HG03432 (cell line): Measurements from ENCODE around the gene CC2D2A.

Experiments
- ATAC-seq: cut with Tn5 transposase; IDR thresholded peaks from one replicate; pipeline ENCODE4 v1.9.1; 2021; ENCODE audit warnings: mild to moderate bottlenecking, moderate library complexity; ENCODE audit not compliant: unreplicated experiment

Gene CC2D2A

GRCh38 chr4:15469402-15470127, at the start of gene CC2D2A:
Gene CC2D2A, plus strand, starts transcription at chr4:15469882. Its CDS starts 6,051 bp downstream, at chr4:15475933.
- no peak for ATAC-seq

- ATAC-seq, result no peak
Observed at GRCh38 chr4:15420642-15421041, 49.0 kb upstream of the CC2D2A start.

GRCh38 chr4:15423285-15423711, 46.4 kb upstream of the CC2D2A start:
- no peak for ATAC-seq

GRCh38 chr4:15425520-15425919, 44.2 kb upstream of the CC2D2A start:
- ATAC-seq, result no peak

GRCh38 chr4:15427161-15427560, 42.5 kb upstream of the CC2D2A start:
- ATAC-seq, result no peak

- no peak for ATAC-seq
Observed at GRCh38 chr4:15427701-15428100, 42.0 kb upstream of the CC2D2A start, which contains the start of gene C1QTNF7. Gene C1QTNF7, plus strand, starts transcription at chr4:15428033. Its CDS starts 7,711 bp downstream, at chr4:15435744.

- ATAC-seq, result no peak
Observed at GRCh38 chr4:15428611-15429010, 41.1 kb upstream of the CC2D2A start.

- no peak for ATAC-seq
Observed at GRCh38 chr4:15434091-15434490, 35.6 kb upstream of the CC2D2A start.

GRCh38 chr4:15434676-15435075, 35.0 kb upstream of the CC2D2A start:
- ATAC-seq, result no peak

GRCh38 chr4:15436513-15436912, 33.2 kb upstream of the CC2D2A start:
- no peak for ATAC-seq

GRCh38 chr4:15438939-15439524, 30.6 kb upstream of the CC2D2A start:
- no peak for ATAC-seq

- ATAC-seq, result no peak
Observed at GRCh38 chr4:15443371-15444160, 26.1 kb upstream of the CC2D2A start.

- ATAC-seq, result no peak
Observed at GRCh38 chr4:15444276-15444675, 25.4 kb upstream of the CC2D2A start.

GRCh38 chr4:15444879-15445547, 24.7 kb upstream of the CC2D2A start:
- ATAC-seq, result no peak

- no peak for ATAC-seq
Observed at GRCh38 chr4:15451181-15451865, 18.4 kb upstream of the CC2D2A start.

GRCh38 chr4:15451866-15452765, 17.6 kb upstream of the CC2D2A start:
- ATAC-seq, result no peak

- ATAC-seq, result no peak
Observed at GRCh38 chr4:15455290-15455689, 14.4 kb upstream of the CC2D2A start.

GRCh38 chr4:15457406-15458201, 12.1 kb upstream of the CC2D2A start:
- peak; percentile 99 for ATAC-seq

- no peak for ATAC-seq
Observed at GRCh38 chr4:15458616-15459015, 11.1 kb upstream of the CC2D2A start.
